ENCODE data around the gene U2SURP.

The U2SURP gene

DNA sequence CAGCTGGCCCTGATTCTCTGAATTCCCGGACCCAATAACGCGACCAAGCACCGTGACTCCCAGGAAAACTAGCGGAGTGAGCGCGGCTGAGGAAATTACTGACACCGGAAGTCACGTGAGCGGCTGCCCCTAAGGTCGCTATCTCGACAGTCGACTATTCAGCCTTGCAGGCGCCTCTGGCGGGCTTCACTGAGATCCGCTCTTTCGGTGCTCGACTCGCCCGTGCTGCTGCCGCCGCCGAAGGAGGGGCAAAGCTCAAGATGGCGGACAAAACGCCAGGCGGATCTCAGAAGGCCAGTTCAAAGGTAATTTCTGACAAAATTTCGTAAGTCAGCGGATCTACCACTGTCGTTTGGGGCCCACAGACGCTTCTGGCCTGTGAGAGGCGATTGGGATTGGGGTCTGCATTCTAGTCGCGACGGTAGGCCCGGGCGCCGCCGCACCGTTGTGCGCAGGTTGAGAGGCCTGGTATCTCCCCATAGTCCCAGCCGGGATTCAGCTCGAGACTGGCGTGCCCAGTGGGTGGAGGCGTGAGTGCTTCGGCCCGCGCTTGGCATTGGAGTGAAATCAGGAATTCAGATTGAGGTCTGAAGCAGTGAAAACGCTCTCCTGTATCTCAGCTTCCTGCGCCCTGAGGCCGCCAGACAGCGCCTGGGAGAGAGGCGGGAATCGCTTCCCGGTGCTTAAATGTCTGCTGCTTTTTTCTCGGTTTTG, at the start of gene U2SURP:
Gene U2SURP (plus strand): TSS at position 202 of the 714 bp plus-strand sequence. CDS start 59 bp downstream, at position 261.
- H3K4me3 ChIP-seq (ENCODE audit: low read length) = peak within 1 kb of the TSS; percentile 88
- H3K4me1 ChIP-seq (ENCODE audit: control insufficient read depth, insufficient read depth, low read length) = peaks cover 10% of the 10 kb centered on the region
- H3K27me3 ChIP-seq (ENCODE audit: control insufficient read depth, insufficient read depth, low read length) = no peaks in the 10 kb centered on the region
- H3K9ac ChIP-seq (ENCODE audit: low read length) = peak within 1 kb of the TSS; percentile 79
- peak within 1 kb of the TSS; percentile 85 for H3K27ac ChIP-seq (ENCODE audit: low read depth, low read length)
- H3K36me3 ChIP-seq (ENCODE audit: control insufficient read depth, insufficient read depth, low read length) = no peaks in the 10 kb centered on the region

DNA sequence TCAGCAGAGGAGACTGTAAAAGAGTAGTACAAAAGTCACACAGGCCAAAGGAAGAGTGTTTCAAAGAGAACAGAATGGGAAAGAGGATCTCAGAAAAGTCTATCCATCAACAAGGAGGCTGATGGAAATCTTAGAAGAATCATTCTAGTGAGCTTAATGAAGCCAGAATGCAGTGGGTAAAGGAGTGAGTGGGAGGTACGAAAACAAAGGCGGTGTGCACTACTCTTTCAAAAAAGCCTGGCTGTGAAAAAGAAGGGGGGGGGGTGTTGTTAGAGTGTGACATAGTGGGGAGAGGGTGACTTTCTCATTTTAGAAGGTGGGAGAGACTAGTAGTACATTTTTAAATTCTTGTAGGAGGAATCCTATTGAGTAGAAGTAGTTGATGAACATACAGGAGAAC, 49.6 kb upstream of the U2SURP start:
- no peaks in the 10 kb centered on the region for H3K4me1 ChIP-seq (ENCODE audit: control insufficient read depth, insufficient read depth, low read length)
- H3K27me3 ChIP-seq (ENCODE audit: control insufficient read depth, insufficient read depth, low read length) = peaks cover 4% of the 10 kb centered on the region
- no peak overlapping the region for H3K9ac ChIP-seq (ENCODE audit: low read length)
- H3K27ac ChIP-seq (ENCODE audit: low read depth, low read length) = no peak overlapping the region
- no peaks in the 10 kb centered on the region for H3K36me3 ChIP-seq (ENCODE audit: control insufficient read depth, insufficient read depth, low read length)
- no peak overlapping the region for H3K4me3 ChIP-seq (ENCODE audit: low read length)

DNA sequence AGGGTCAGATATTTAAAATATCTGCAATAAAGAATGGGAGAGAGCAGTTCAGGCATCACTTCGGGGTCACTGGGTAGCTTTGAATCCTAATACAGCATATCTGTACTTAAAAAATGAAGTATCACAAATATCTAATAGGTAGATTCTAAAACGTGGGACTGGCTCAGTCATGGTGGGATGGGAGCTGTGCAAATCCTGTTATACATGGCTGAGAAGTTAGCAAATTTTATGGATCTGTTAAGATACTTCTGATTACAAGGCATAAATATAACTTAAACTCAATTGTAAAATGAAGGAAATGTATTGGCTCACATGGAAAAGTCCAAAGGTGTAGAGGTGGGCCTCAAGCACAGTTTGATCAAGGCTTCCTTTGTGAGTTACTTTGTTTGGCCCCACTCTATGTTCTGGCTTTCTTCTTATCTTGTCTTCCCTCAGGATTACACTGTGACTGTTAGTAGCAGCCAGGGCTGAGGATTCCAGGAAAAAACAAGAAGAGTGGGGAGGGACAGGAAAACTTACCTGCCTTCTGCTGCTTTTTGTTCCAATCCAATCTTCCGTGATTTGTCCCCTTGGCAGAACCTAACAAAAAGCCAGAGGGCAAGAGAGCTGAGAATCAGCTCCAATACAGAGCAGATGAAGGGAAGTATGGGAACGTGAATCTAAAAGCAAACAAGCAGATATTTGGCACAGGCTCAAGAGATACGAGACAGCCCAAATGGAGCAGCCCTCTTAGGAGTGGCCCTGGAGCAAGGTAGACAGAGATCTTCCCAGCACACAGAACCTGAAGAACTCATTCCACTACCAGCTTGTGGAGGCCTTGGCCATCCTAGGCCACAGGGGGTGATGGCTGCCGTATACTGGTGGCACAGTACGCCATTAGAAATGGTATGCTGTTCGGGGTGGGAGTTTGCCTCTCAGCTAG, 48.8 kb upstream of the U2SURP start:
- Histone ChIP-seq H3K36me3 (ENCODE audit: control insufficient read depth, insufficient read depth, low read length) (no peaks in the 10 kb centered on the region), H3K27me3 (ENCODE audit: control insufficient read depth, insufficient read depth, low read length) (no peaks in the 10 kb centered on the region), H3K4me3 (ENCODE audit: low read length) (no peak overlapping the region), H3K4me1 (ENCODE audit: control insufficient read depth, insufficient read depth, low read length) (no peaks in the 10 kb centered on the region), H3K9ac (ENCODE audit: low read length) (no peak overlapping the region), H3K27ac (ENCODE audit: low read depth, low read length) (no peak overlapping the region)

DNA sequence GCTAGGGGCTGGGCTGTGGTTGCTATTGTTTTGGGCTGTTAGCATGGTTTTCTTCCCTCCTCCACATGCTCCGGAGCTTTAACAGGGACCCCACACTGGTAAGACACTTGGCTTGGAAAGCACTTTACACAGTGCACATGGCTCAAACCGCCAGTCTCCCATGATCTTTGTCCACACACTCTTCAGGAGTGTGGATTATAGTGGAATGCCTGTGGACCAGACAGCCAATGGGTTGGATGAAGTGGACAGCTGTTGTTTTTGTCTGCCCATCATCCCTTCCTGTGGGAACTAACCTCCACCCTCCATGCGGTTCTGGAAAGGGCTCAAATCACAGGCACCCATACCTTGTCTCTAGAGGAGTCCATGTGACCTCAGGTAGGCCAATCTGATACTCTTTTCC, 47.9 kb upstream of the U2SURP start:
- H3K9ac ChIP-seq (ENCODE audit: low read length) = no peak overlapping the region
- H3K27ac ChIP-seq (ENCODE audit: low read depth, low read length) = no peak overlapping the region
- no peak overlapping the region for H3K4me3 ChIP-seq (ENCODE audit: low read length)
- no peaks in the 10 kb centered on the region for H3K4me1 ChIP-seq (ENCODE audit: control insufficient read depth, insufficient read depth, low read length)
- H3K27me3 ChIP-seq (ENCODE audit: control insufficient read depth, insufficient read depth, low read length) = no peaks in the 10 kb centered on the region
- no peaks in the 10 kb centered on the region for H3K36me3 ChIP-seq (ENCODE audit: control insufficient read depth, insufficient read depth, low read length)

DNA sequence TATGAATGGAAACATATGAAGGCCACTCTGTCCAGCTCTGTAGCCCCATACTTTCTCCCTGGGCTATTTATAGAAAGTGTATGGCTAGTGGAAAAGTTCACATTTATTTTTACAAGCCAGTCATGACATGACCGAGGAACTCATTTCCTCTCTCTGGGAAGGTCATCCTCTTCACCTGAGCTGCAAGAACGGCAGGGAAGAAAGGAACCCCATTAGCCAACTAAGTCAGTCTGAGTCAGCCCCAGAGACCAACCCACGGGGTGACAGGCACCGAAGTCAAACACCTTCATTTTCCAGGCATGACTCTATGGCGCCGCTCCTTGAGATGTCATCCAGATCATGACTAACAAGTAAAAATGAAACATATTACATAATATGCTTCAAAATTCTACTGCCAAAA, 42.7 kb upstream of the U2SURP start:
- H3K27me3 ChIP-seq (ENCODE audit: control insufficient read depth, insufficient read depth, low read length) = peaks cover 17% of the 10 kb centered on the region
- H3K36me3 ChIP-seq (ENCODE audit: control insufficient read depth, insufficient read depth, low read length) = no peaks in the 10 kb centered on the region
- H3K4me1 ChIP-seq (ENCODE audit: control insufficient read depth, insufficient read depth, low read length) = no peaks in the 10 kb centered on the region
- no peak overlapping the region for H3K27ac ChIP-seq (ENCODE audit: low read depth, low read length)
- no peak overlapping the region for H3K9ac ChIP-seq (ENCODE audit: low read length)
- no peak overlapping the region for H3K4me3 ChIP-seq (ENCODE audit: low read length)

DNA sequence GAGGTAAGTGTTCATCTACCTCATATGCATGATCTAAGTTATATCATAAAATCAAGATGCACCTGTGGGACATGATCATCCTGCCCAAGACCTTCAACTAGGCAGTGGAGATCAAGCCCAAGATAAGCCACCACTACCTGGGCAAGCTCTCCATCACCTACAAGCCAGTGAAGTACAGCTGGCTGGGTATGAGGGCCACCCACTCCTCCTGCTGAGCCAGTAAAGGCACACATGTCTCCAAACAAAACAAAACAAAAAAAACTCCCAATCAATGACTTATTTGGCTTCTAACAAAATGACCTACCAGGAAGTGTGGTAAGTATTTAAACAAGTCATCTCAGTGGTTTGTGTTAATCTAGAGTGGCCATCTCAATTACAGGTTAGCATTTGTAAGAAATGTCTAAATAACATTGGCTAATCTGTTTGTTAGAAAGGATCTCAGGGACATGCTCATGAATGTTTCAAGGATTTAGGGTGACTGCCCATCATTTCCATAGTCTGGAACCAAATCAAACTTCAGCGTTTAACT, 41.0 kb upstream of the U2SURP start:
- Histone ChIP-seq H3K27me3 (ENCODE audit: control insufficient read depth, insufficient read depth, low read length) (peaks cover 21% of the 10 kb centered on the region), H3K36me3 (ENCODE audit: control insufficient read depth, insufficient read depth, low read length) (no peaks in the 10 kb centered on the region), H3K27ac (ENCODE audit: low read depth, low read length) (no peak overlapping the region), H3K4me3 (ENCODE audit: low read length) (no peak overlapping the region), H3K9ac (ENCODE audit: low read length) (no peak overlapping the region), H3K4me1 (ENCODE audit: control insufficient read depth, insufficient read depth, low read length) (no peaks in the 10 kb centered on the region)

DNA sequence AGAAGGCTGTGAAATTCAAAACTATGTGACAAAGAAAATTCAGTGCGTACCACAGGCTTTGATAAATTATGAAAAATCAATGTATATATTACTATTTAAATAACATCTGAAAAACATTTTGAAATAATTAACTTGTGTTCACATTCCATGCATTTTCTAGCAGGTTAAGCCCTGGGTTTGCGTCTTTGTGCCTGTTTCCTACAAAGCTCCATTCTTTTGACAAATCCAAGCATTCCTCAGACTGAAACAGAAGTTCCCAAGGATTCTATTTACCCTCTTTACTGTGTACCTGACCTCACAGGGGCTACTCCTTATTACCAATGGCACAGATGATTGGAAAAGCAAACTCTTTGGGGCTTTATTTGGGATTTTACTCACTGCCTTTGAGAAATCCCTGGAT, 39.8 kb upstream of the U2SURP start:
- Histone ChIP-seq H3K27me3 (ENCODE audit: control insufficient read depth, insufficient read depth, low read length) (peaks cover 21% of the 10 kb centered on the region), H3K27ac (ENCODE audit: low read depth, low read length) (no peak overlapping the region), H3K4me1 (ENCODE audit: control insufficient read depth, insufficient read depth, low read length) (no peaks in the 10 kb centered on the region), H3K9ac (ENCODE audit: low read length) (no peak overlapping the region), H3K36me3 (ENCODE audit: control insufficient read depth, insufficient read depth, low read length) (no peaks in the 10 kb centered on the region), H3K4me3 (ENCODE audit: low read length) (no peak overlapping the region)

DNA sequence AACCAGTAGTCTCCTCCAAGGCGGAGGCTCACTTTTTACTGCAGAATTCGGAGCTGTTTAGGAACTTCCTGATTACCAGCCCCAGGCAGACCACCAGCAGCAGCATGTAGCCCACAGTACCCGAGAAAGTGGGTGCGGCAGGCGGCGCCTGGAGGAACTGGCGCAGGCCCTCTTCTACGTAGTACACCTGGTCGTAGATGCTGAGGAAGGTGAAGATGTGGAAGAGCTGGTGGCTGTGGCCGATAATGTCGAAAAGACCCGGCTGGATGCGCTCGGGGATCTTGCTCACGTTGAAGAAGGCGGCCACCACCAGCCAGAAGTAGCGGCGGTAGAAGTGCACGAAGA, 39.2 kb upstream of the U2SURP start:
- Histone ChIP-seq H3K36me3 (ENCODE audit: control insufficient read depth, insufficient read depth, low read length) (no peaks in the 10 kb centered on the region), H3K27ac (ENCODE audit: low read depth, low read length) (no peak overlapping the region), H3K4me3 (ENCODE audit: low read length) (no peak overlapping the region), H3K27me3 (ENCODE audit: control insufficient read depth, insufficient read depth, low read length) (peaks cover 21% of the 10 kb centered on the region), H3K9ac (ENCODE audit: low read length) (no peak overlapping the region), H3K4me1 (ENCODE audit: control insufficient read depth, insufficient read depth, low read length) (no peaks in the 10 kb centered on the region)

DNA sequence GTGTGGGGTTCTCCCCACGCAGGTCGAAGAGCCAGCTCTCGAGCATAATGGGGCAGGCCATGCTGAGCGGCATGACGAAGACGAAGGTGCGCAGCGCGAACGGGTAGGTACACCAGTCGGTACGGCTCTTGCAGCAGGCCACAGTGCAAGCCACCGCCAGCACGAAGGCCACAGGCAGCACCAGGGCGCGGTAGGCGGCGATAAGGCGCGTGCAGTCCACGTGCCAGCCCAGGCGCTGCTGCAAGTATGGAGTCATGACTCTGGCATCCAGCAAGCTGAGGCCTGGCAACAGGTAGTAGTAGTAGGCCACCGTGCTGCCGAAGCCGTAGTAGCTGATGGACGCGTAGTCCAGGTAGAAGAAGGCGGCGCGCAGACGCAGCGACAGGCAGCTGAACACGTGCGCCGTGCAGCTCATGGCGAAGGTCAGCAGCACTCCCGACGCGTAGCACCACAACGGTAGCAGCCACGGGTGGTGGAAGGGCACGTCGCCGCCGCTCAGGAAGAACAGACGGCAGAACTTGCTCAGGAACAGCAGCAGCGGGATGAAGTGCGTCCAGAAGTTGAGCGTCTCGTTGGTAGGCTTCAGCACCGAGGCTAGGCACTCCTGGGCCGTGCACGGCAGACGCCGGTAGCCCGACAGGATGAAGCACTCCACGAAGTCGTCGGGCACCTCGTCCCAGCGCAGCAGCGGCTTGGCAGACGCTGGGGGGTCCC, 38.7 kb upstream of the U2SURP start:
- no peak overlapping the region for H3K27ac ChIP-seq (ENCODE audit: low read depth, low read length)
- no peak overlapping the region for H3K4me3 ChIP-seq (ENCODE audit: low read length)
- no peaks in the 10 kb centered on the region for H3K36me3 ChIP-seq (ENCODE audit: control insufficient read depth, insufficient read depth, low read length)
- no peaks in the 10 kb centered on the region for H3K4me1 ChIP-seq (ENCODE audit: control insufficient read depth, insufficient read depth, low read length)
- no peak overlapping the region for H3K9ac ChIP-seq (ENCODE audit: low read length)
- H3K27me3 ChIP-seq (ENCODE audit: control insufficient read depth, insufficient read depth, low read length) = peaks cover 21% of the 10 kb centered on the region

DNA sequence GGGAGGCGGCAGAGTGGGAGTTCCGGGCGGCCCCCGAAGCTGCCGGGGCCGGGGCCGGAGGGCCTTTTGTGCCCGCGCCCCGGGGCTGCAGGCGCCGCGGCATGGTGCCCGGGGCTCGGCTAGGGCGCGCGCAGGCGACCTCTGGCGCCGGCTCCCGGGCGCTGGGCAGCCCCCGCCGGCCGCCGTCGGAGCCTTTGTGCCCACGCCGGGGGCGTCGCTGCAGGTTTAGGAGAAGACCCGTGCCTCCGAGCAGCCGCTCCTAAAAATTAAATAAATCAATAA, 38.2 kb upstream of the U2SURP start:
- H3K4me3 ChIP-seq (ENCODE audit: low read length) = peak overlapping the region; percentile 44
- no peak overlapping the region for H3K27ac ChIP-seq (ENCODE audit: low read depth, low read length)
- H3K4me1 ChIP-seq (ENCODE audit: control insufficient read depth, insufficient read depth, low read length) = no peaks in the 10 kb centered on the region
- peaks cover 21% of the 10 kb centered on the region for H3K27me3 ChIP-seq (ENCODE audit: control insufficient read depth, insufficient read depth, low read length)
- no peaks in the 10 kb centered on the region for H3K36me3 ChIP-seq (ENCODE audit: control insufficient read depth, insufficient read depth, low read length)
- H3K9ac ChIP-seq (ENCODE audit: low read length) = no peak overlapping the region

DNA sequence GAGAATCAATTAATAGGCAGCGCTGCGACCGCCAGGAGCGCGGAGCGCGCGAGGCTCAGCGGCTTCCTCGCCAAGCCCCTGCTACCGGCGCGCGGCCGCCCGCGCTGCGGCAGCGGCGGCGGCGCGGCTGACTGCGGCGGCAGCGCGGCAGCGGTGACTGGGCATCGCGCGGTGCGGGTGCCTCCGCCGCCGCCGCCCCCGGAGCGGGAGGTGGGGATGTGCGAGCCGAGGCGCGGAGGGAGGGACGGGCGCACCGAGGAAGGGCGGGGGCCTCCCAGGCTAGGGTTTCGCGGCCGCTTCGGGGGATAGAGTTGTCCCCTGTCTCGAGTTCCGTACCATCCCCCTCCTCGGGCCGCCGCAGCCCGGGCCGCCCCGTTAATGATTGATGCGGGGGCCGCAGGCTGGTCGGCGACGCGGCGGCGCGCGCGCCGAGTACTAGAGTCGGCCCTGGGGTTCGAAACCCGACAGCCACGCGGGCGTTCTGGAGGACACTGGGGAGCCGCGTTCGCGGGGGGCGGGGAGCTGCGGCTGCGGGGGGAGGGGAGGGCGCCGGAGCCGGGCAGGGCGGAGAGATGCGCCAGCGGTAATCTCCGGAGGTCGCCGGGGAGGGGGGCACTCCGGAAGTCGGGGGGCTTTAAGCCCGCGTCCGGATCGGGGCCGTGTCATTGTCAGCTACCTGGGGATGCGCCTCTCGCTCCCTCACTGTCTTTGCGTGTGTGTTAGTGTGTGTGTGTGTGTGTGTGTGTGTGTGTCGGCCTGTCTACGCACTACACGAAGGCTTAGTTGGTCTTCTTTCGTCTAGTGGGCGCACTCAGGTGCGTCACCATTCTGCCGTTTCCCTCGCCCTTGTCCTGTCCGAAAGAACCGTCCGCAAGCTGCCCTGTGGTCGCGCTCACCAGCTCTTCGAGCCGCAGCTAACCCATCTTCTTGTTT, 37.6 kb upstream of the U2SURP start, which contains the start of gene PAQR9:
Gene PAQR9 (minus strand): TSS at position 159 of the 933 bp plus-strand sequence. CDS start 338 bp downstream, outside the sequence.
- peak within 1 kb of the TSS; percentile 48 for H3K4me3 ChIP-seq (ENCODE audit: low read length)
- H3K27ac ChIP-seq (ENCODE audit: low read depth, low read length) = no peak within 1 kb of the TSS
- no peak within 1 kb of the TSS for H3K9ac ChIP-seq (ENCODE audit: low read length)
- peaks cover 21% of the 10 kb centered on the region for H3K27me3 ChIP-seq (ENCODE audit: control insufficient read depth, insufficient read depth, low read length)
- H3K4me1 ChIP-seq (ENCODE audit: control insufficient read depth, insufficient read depth, low read length) = no peaks in the 10 kb centered on the region
- H3K36me3 ChIP-seq (ENCODE audit: control insufficient read depth, insufficient read depth, low read length) = no peaks in the 10 kb centered on the region

Measured in rectal smooth muscle tissue (tissue), 1 donor.